ENCODE measurements around the gene OBP2A. TPM values are rescaled to one million over a fixed set of nuclear protein-coding genes. Genes with fewer than 3 reads are reported as not detected.

Gene OBP2A
- total and polyA plus RNA-seq, 2 donors (not counting 1 experiment from before 2014, with no cell fraction given): not detected

GRCh38 chr9:135592625-135593024 is 46.7 kb downstream of the OBP2A start:
- POLR2A ChIA-PET: no interaction called here
- no peaks in the 10 kb centered on the region for H3K9me3 ChIP-seq (ENCODE audit: control extremely low read depth in 1 of 3, control insufficient read depth in 2 of 3, insufficient read depth in 1 of 3, low read length in 2 of 3)
- H3K9me3 Mint-ChIP-seq (ENCODE audit: insufficient read depth): no peaks in the 10 kb centered on the region
- H3K9ac ChIP-seq (ENCODE audit: low read length): no peak overlapping the region
- 86% methylated on average over 6 of the region's 13 CpGs for WGBS (ENCODE audit: insufficient coverage)
- peaks cover 22% of the 10 kb centered on the region for H3K27me3 Mint-ChIP-seq
- CTCF ChIA-PET: no interaction called here
- no peak for ATAC-seq (ENCODE audit: low read depth)
- no peaks in the 10 kb centered on the region for H3K4me1 ChIP-seq (ENCODE audit: control insufficient read depth in 2 of 2, insufficient read depth in 2 of 2, low read length in 2 of 2)
- peaks cover 0 to 8% (median 0%) of the 10 kb centered on the region in 4 experiments for H3K27me3 ChIP-seq (replicated peaks in 1 of 4; ENCODE audit: control extremely low read depth in 1 of 4, control insufficient read depth in 3 of 4, insufficient read depth in 4 of 4, low read length in 3 of 4)
- DNase-seq: no peak
- H4K20me1 ChIP-seq (ENCODE audit: control insufficient read depth, insufficient read depth, low read length, poor library complexity, severe bottlenecking): no peaks in the 10 kb centered on the region
- H3K27ac Mint-ChIP-seq: no peak overlapping the region
- no peak overlapping the region for H3K4me2 ChIP-seq (replicated peaks; ENCODE audit: low read depth, low read length, poor library complexity, severe bottlenecking)
- H3K79me2 ChIP-seq (ENCODE audit: control insufficient read depth, insufficient read depth, low read length): no peaks in the 10 kb centered on the region
- no peak overlapping the region for H2AFZ ChIP-seq (ENCODE audit: insufficient read depth, low read depth, low read length, poor library complexity, severe bottlenecking)
- H3K4me1 Mint-ChIP-seq: no peaks in the 10 kb centered on the region
- no peak overlapping the region for H3K27ac ChIP-seq (ENCODE audit: low read length in 2 of 2)
- intact Hi-C loops (cut with micrococcal nuclease): no loop called here
- no peak overlapping the region for H3K4me3 ChIP-seq (ENCODE audit: control extremely low read depth in 1 of 5, extremely low read depth in 1 of 5, insufficient read depth in 1 of 5, low read depth in 2 of 5, low read length in 4 of 5)
- H3K4me3 Mint-ChIP-seq: no peak overlapping the region
- H3K36me3 ChIP-seq (replicated peaks in 1 of 2; ENCODE audit: control extremely low read depth in 1 of 2, control insufficient read depth in 1 of 2, extremely low read depth in 1 of 2, insufficient read depth in 2 of 2, low read length in 1 of 2): no peaks in the 10 kb centered on the region
- no peak for TF ChIP-seq EZH2 (IDR thresholded peaks at IDR 0.05; ENCODE audit: borderline replicate concordance, insufficient read depth, low read depth, low read length, poor library complexity, severe bottlenecking)
- no peak for TF ChIP-seq CTCF (IDR thresholded peaks at IDR 0.05)

- POLR2A ChIA-PET: no interaction called here
- Histone ChIP-seq H3K4me3 (ENCODE audit: control extremely low read depth in 1 of 5, extremely low read depth in 1 of 5, insufficient read depth in 1 of 5, low read depth in 2 of 5, low read length in 4 of 5) (no peak overlapping the region), H3K9me3 (ENCODE audit: control extremely low read depth in 1 of 3, control insufficient read depth in 2 of 3, insufficient read depth in 1 of 3, low read length in 2 of 3) (no peaks in the 10 kb centered on the region), H2AFZ (ENCODE audit: insufficient read depth, low read depth, low read length, poor library complexity, severe bottlenecking) (no peak overlapping the region), H3K4me1 (ENCODE audit: control insufficient read depth in 2 of 2, insufficient read depth in 2 of 2, low read length in 2 of 2) (no peaks in the 10 kb centered on the region), H3K27me3 (replicated peaks in 1 of 4; ENCODE audit: control extremely low read depth in 1 of 4, control insufficient read depth in 3 of 4, insufficient read depth in 4 of 4, low read length in 3 of 4) (peaks cover 0 to 8% (median 0%) of the 10 kb centered on the region in 4 experiments), H4K20me1 (ENCODE audit: control insufficient read depth, insufficient read depth, low read length, poor library complexity, severe bottlenecking) (no peaks in the 10 kb centered on the region), H3K4me2 (replicated peaks; ENCODE audit: low read depth, low read length, poor library complexity, severe bottlenecking) (no peak overlapping the region), H3K27ac (ENCODE audit: low read length in 2 of 2) (no peak overlapping the region), H3K79me2 (ENCODE audit: control insufficient read depth, insufficient read depth, low read length) (no peaks in the 10 kb centered on the region), H3K36me3 (replicated peaks in 1 of 2; ENCODE audit: control extremely low read depth in 1 of 2, control insufficient read depth in 1 of 2, extremely low read depth in 1 of 2, insufficient read depth in 2 of 2, low read length in 1 of 2) (no peaks in the 10 kb centered on the region), H3K9ac (ENCODE audit: low read length) (no peak overlapping the region)
- no peaks in the 10 kb centered on the region for H3K9me3 Mint-ChIP-seq (ENCODE audit: insufficient read depth)
- DNase-seq (no peak), ATAC-seq (ENCODE audit: low read depth) (no peak)
- H3K27me3 Mint-ChIP-seq: peaks cover 33% of the 10 kb centered on the region
- no peak overlapping the region for H3K4me3 Mint-ChIP-seq
- intact Hi-C loops (cut with micrococcal nuclease): no loop called here
- WGBS (ENCODE audit: insufficient coverage): 27% methylated on average over 2 of the region's 2 CpGs
- H3K27ac Mint-ChIP-seq: no peak overlapping the region
- CTCF ChIA-PET: no interaction called here
- TF ChIP-seq EZH2 (IDR thresholded peaks at IDR 0.05; ENCODE audit: borderline replicate concordance, insufficient read depth, low read depth, low read length, poor library complexity, severe bottlenecking) (no peak), CTCF (IDR thresholded peaks at IDR 0.05) (no peak)
- H3K4me1 Mint-ChIP-seq: no peaks in the 10 kb centered on the region
Measured at GRCh38 chr9:135596211-135596610, 50.3 kb downstream of the OBP2A start.

Other genes with a start within 250 kb of the OBP2A start
- 7.8 and 11.8 TPM in 2 replicates for gene PPP1R26, start 66.3 kb upstream of the OBP2A start, total RNA-seq
- 1.1 and 1.9 TPM in 2 replicates for gene PPP1R26, start 66.3 kb upstream of the OBP2A start, polyA plus RNA-seq
- 26.7 and 28.2 TPM in 2 replicates for gene MRPS2, start 45.4 kb upstream of the OBP2A start, total RNA-seq
- 38.4 and 55.1 TPM in 2 replicates for gene MRPS2, start 45.4 kb upstream of the OBP2A start, polyA plus RNA-seq
- not detected in 2 replicates for gene LCN1, start 24.7 kb upstream of the OBP2A start, total RNA-seq
- gene LCN1, start 24.7 kb upstream of the OBP2A start, polyA plus RNA-seq: not detected in 2 replicates
- not detected in 2 replicates for gene PAEP, start 15.6 kb downstream of the OBP2A start, total RNA-seq
- not detected in 2 replicates for gene PAEP, start 15.6 kb downstream of the OBP2A start, polyA plus RNA-seq
- 0.19 TPM in 1 of 2 replicates, not detected in the other for gene GLT6D1, start 93.4 kb downstream of the OBP2A start, total RNA-seq
- not detected in 2 replicates for gene GLT6D1, start 93.4 kb downstream of the OBP2A start, polyA plus RNA-seq
- gene LCN9, start 117.2 kb downstream of the OBP2A start, total RNA-seq: not detected in 2 replicates
- not detected in 2 replicates for gene LCN9, start 117.2 kb downstream of the OBP2A start, polyA plus RNA-seq
- gene SOHLH1, start 153.4 kb downstream of the OBP2A start, total RNA-seq: not detected in 2 replicates
- gene SOHLH1, start 153.4 kb downstream of the OBP2A start, polyA plus RNA-seq: not detected in 2 replicates
- gene KCNT1, start 156.1 kb downstream of the OBP2A start, total RNA-seq: not detected in 2 replicates
- gene KCNT1, start 156.1 kb downstream of the OBP2A start, polyA plus RNA-seq: not detected in 2 replicates